Measurements from ENCODE around the gene HBG2.

The HBG2 gene

DNA sequence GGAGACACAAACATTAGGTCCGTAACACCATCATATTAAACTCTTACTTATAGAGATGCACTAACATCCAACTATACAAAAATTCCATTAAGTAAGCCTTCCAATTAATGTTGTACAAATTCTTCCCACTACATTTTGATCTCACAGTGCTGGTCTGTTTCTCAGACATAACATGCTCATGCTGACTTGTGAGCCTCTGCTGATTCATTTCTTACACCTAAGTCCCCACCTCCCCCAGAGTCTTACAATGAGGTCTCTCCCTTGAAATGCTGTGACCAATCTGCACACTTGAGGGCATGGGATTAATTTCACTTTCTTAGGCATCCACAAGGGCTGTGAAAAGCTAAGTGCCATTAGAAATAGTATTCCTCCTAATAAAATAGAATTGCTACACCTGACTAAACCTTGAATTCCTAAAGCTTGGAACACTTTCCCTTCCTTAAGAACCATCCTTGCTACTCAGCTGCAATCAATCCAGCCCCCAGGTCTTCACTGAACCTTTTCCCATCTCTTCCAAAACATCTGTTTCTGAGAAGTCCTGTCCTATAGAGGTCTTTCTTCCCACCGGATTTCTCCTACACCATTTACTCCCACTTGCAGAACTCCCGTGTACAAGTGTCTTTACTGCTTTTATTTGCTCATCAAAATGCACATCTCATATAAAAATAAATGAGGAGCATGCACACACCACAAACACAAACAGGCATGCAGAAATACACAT is 6.9 kb downstream of the HBG2 start:
- DNase-seq, result no peak

DNA sequence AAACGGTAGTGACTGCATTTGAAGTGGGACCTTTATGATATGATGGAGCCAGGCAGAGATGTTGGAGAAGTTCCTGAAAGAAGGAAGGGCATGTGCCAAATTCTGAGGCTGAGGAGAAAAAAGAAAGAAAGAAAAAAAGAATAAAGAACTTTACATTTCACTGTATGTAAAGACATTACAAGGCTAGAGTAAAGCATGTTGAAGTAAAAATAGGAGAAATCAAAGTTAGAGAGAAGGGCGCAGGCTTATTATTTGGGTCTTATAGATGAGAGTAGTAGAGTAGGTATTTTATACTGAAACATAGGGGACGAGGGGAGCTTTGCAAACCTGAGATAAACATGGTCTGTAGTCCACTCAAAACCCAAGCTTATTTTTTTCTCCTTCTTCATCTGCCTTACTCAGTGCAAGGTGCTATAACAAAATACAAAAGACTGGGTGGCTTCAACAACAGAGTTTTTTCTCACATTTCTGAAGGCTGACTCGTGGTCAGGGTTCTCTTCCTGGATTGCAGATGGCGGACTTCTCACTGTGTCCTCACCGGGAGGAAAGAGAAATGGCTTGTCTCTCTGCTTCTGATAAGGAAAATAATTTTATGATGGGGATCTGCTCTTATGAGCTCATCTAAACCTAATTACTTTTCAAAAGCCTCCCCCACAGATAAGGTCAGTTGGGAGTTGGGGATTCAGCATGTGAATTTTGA is 7.7 kb downstream of the HBG2 start:
- DNase-seq, result no peak

DNA sequence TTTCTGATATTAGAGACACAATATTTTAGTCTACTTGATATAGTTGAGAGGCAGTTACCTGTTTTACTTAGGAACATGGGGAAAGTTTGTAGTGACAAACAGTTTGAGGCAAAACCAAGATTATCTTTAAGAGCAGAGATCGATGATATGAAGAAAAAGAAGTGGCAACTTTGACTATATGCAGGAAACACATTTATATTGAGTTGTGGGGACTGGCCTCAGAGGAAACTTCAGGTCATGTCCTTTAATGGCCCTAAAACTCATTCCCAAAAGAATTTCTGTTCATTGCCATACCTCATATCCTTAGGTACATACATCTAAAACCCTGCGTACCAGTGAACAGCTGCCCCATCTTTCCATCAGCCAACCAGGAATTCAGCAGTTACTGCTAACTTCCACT is 9.4 kb downstream of the HBG2 start:
- DNase-seq, result no peak

DNA sequence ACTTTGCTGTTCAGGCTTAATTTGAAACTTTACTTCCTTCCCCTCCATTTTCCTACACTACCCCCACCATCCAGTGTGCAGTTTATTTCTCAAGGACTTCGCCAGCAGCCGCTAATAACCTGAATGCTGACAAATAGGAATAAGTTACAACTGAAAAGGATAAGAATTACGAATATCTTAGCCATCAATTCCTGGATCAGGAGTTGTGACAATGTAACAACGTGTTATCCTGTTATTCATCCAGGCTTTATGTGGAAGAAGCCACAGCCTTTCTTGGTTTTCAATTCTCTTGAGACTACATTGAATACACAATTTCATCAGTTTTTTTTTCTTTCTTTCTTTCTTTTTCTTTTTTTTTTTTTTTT is 10.8 kb downstream of the HBG2 start:
- no peak for DNase-seq

DNA sequence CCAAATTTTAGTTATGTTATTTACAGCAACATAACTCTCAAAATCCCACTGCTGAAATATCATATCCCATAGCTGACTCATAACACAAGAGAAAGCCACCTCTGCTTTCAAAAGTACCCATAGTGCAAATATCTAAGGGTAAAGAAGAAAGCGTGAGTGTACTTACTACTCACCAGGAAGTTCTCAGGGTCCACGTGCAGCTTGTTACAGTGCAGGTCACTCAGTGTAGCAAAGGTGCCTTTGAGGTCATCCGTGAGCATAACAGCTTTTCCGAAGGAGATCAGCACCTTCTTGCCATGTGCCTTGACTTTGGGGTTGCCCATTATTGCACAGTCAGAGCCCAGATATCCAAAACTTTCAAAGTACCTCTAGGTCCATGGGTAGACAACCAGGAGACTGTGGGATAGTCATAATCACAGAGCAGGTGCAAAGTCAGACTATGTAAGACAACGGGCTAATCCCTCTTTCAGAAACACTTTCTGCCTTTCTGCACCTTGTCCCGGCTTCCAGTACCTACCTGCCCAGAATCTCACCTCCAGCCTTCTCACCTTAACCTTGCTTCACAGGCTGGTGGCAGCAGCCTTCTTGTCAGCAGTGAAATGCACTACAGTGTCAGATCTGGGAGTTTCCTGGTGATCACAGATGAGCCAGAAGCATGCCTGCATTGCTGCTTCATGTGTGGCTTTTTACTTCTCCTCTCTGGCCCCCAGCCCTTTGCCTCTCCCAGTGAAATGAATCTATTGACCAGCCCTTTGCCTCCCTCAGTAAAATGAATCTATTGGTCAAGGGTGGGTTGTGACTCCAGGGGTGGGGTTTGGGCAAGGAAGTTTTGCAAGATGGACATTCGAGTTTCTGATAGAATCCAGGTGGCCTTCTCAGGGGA is 11.4 kb downstream of the HBG2 start:
- no peak for DNase-seq

DNA sequence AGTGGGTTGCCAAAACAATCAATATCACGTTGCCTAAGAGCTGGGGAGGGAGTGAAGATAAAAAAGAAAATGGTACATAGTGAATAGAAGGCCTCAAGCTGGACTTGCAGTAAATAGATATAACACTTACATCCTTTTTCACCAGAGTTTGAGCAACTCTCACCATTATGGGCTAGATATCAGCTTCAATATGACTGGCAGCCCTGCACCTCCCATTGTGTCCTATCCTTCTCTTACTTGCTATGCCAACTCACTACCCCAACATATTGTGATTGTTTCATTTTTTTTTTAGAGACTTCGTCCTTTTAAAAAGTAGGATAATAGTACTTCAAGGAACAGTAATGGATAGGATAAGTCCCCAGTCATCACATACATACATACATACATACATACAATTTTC is 12.4 kb downstream of the HBG2 start:
- no peak for DNase-seq

DNA sequence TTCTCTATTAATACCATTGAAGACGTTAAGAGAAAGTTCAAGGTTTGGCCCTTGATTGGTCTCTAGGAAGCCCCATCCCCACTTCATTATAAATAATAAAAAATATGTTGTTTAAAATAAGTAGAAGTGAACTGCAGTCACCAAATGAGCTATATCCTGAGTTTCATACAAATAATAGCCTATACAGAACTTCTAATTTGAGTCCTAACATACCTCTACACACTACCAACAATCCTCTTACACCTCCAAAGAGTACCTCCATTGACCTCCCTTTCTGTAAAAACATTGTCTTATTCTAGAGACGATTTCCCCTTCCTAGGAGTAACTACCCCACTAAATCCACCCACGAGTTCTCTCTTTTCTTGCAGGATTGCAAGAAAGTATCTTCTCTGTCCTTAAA is 13.1 kb downstream of the HBG2 start:
- no peak for DNase-seq

DNA sequence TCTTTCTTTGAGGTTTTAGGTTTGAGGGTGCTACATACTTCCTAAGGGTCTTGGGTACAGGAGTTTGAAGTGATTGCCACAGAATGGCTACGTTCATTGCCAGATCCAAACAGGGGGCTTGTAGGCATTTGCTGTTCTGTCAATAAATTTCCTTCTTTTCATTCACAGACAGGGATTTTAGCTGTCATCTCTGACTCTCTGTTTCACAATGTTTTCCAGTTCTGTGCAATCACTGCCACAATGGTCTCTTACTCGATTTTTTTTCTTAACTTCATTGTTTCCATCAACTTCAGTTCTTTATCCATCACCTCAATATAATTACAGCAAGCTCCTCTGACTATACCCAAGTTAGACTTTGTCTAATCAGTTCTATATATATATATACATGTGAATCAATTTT is 14.1 kb downstream of the HBG2 start:
- DNase-seq, result no peak

DNA sequence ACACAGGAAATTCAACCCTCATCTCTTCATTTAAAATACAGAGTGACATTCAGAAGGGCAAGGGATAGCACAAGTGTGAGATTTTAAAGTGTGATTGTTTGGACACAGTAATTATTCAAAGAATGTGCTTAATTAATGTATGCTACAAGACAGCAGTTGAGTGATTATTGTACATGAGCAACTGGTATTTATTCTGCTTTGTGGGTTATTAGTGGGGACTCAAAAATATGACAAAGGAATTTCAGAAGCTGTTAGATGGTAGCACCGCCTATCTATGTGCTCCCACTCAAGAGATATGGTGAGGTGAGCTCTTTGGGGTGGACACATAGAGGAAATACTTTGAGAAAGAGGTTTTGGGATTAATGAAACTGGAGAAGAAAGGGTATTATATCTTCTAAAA is 14.5 kb downstream of the HBG2 start:
- no peak for DNase-seq

DNA sequence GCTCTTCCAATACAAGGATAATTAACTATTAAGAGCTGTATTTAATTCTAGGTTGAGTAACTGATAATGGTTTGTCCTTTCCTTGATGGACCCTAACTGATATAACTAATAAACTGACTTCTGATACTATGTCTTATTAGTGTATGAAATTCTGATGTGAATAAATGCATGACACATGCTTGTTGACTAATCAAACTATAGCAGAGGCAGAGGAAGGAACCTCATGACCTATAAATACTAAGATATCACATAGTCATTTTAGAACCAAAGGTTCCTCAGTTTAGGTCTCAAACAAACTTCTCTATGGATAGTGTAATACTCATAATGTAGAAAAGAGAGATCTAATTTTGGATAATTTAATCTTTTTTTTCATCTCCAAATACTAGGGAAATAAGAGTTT is 15.5 kb downstream of the HBG2 start:
- no peak for DNase-seq

DNA sequence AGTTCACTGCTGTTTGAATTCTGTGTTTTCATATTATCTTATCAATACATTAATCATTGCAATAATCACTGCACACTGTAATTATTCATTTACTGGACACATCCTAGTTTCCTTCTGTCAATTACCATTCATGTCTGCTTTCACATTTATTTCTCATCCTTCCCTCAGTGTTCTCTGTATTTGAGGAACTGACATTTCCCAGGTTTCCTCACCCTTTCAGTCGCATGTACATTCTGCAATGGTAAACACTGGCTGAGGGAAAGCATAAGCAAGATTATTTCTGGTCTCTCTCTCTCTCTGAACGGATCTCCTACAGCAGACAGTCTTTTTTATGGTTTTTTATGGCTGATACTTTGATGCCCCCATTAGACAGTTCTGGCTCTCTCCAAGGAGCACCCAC is 16.1 kb downstream of the HBG2 start:
- DNase-seq, result no peak

DNA sequence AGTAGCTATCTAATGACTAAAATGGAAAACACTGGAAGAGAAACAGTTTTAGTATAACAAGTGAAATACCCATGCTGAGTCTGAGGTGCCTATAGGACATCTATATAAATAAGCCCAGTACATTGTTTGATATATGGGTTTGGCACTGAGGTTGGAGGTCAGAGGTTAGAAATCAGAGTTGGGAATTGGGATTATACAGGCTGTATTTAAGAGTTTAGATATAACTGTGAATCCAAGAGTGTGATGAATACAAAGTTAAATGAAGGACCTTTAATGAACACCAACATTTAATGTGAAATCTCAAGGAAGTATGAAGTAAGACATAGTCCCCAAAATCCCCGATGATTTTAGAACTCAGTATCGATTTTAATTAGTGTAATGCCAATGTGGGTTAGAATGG is 17.2 kb downstream of the HBG2 start:
- no peak for DNase-seq

DNA sequence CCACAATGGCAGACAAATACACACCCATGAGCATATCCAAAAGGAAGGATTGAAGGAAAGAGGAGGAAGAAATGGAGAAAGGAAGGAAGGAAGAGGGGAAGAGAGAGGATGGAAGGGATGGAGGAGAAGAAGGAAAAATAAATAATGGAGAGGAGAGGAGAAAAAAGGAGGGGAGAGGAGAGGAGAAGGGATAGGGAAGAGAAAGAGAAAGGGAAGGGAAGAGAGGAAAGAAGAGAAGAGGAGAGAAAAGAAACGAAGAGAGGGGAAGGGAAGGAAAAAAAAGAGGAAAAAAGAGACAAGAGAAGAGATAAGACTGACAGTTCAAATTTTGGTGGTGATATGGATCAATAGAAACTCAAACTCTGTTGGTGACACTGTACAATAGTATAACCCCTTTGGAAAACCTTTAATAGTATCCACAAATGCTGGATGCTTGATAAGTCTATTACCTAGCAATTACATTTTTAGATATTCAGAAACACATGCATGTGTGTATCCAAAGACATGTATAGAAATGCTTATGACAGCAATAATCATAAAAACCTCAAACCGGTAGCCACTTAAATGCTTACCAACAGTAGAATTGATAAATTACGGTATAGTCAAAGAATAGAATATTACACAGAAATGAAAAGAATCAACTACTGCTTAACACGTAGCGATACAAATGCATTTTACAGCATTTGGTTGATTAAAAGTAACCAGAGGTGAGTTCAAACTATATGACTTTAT is 19.1 kb downstream of the HBG2 start:
- no peak for DNase-seq

DNA sequence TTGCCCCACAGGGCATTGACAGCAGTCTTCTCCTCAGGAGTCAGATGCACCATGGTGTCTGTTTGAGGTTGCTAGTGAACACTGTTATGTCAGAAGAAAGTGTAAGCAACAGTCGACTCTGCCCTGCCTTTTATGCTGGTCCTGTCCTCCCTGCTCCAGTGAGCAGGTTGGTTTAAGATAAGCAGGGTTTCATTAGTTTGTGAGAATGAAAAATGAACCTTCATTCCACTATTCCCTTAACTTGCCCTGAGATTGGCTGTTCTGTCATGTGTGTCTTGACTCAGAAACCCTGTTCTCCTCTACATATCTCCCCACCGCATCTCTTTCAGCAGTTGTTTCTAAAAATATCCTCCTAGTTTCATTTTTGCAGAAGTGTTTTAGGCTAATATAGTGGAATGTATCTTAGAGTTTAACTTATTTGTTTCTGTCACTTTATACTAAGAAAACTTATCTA is 20.2 kb downstream of the HBG2 start, which contains the start of gene HBD:
Gene HBD, minus strand, starts transcription at position 103 of the 454 bp plus-strand sequence. Its CDS starts 50 bp downstream, at position 53.
- no peak for DNase-seq

DNA sequence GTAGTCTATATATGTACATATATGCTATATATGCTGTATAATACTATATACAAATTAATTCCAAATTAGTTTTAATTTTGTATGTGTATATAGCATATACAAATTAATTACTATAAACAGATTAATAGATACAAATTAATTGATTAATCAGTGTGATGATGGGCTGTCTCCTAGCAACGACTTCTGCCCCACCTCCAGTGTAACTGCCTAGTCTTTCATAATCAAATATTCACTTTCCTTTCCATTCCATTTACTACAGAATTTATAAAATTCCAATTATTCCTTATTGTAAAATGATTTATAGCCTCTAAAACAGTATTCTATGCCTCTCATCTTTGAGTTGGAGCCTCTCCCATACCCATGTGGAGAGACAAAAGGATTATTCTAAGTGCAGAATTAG is 21.3 kb downstream of the HBG2 start:
- DNase-seq, result no peak

DNA sequence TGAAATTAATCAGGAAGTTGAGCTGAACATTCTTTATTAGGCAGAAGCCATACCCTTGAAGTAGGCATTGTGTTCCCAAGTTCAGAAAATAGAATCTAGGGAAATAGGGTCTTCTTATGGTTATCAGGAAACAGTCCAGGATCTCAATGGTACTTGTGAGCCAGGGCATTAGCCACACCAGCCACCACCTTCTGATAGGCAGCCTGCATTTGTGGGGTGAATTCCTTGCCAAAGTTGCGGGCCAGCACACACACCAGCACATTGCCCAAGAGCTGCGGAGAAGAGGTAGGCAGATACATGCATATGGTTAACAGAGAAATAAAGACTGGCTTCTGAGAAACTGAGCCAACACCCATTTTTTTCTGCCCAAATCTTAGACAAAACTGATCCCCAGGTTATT is 21.8 kb downstream of the HBG2 start:
- no peak for DNase-seq

DNA sequence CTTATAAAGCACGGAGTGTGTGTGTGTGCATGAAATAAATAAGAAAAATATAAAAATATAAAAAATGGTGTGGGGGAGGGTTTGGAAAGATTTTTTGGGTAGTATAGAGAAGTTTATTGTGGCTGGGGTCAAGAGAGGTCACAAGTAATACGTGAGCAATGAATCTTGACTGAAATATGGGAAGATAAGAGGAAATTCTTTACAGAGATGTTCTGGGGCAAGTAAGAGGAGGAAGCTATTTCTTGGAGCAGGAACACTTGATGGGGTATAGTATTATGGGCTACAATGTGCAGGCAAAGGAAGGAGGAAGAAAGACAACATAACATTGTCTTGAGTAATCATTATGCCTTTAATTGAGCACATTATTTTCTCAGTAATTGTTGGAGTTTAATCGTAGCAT is 22.4 kb downstream of the HBG2 start:
- DNase-seq, result no peak

DNA sequence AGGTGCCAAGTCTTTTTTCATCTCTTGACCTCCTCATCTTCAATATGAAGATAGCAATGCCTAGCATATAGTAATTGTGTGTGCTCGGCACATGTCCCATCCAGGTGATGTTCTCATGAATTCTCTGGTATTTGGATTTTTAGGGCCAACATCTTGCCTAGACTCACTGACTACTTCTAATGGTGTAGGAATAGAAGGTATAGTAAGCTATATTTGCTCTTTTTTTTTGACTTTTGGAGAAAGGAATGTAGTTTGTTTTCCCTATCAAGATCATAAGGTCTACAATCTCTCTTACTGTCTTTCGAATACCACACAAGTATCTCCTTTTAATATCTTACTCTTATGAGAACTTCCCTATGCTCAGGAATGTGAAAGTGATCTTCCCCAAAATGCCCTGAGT is 23.5 kb downstream of the HBG2 start:
- no peak for DNase-seq

DNA sequence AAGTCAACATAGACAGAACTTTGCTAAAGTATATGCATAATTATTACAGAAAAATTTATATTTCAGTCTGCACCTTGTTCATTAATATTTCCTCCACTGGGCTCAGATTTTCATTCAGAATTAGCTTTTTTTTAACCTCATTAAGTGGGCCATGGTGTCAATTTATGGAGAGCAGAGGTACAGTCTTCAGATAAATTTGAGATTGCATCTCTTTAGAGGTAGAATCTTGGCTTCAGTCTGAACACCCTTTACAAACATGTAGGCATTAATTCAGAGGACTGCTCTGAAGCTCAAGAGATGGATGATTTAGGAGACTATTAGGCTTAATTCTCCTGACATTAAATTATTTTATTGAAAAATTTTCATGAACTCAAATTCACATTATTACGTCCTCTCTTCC is 24.3 kb downstream of the HBG2 start:
- DNase-seq, result no peak

DNA sequence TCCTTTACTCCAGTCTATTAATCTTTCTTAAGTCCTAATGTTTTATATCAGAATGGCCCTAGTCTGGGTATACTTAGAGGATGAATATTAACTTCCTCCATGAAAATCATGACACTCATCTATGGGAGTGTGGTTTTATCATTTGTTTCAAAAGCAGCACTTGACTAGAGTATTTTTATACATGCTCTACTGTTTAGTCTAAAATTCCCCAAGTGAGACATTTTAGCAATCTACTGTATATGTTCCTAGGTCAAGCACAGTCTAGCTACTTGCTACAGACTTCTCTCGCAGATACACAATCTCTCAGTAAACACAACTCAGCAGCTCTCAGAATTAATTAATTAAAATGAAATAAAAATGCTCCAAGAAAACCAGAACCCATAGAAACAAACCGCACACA is 24.8 kb downstream of the HBG2 start:
- DNase-seq, result no peak

DNA sequence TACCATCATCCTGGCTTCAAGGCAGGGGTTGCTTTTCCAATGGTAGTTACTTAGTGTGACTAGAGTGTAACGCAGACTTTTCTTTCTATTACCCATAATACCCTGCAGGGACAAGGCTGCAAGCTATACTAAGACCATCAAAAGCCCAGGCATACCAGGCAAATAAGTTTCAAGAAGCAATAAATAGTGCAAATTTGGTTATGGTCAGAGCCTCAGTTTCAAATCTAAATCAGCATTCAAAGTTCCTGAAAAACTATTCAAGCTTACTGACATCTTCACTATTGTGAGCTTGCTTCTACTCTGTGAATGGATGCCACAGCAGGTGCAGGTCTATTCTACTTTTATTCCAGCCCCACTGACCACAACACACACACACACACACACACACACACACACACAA is 25.2 kb downstream of the HBG2 start:
- no peak for DNase-seq

DNA sequence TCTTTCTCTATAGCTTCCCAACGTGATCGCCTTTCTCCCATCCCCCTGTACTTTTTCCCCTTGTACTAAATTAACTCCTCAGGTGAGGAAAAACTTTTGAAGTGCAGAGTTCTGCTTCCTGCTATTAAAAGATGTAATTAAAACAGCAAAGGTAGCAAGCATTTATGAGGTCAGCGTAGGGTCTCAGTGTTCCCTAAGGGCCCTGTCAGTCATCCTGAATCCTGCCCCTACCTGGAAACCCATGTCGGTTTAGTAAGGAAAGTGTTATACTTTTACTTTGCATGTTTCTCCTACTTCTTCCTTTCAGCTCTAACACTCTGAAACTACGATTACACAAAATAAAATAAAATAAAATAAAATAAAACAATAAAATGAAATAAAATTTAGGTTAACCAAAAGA is 26.5 kb downstream of the HBG2 start:
- DNase-seq, result no peak

DNA sequence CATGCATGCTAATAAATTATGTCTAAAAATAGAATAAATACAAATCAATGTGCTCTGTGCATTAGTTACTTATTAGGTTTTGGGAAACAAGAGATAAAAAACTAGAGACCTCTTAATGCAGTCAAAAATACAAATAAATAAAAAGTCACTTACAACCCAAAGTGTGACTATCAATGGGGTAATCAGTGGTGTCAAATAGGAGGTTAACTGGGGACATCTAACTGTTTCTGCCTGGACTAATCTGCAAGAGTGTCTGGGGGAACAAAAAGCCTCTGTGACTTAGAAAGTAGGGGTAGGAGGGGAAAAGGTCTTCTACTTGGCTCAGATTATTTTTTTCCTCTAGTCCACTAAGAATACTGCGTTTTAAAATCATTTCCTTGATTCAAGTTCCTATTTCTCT is 26.9 kb downstream of the HBG2 start:
- DNase-seq, result no peak
